KG1 (cell line): Measurements from ENCODE around the gene MAPK14.
A peak's percentile ranks its signal among the peaks of the same experiment; 100 is the strongest.
"Not testable (repeated sequence)": the region's sequence is repeated elsewhere in the genome, so short reads cannot be mapped to it uniquely, and the experiment has no call there.

Experiments
- DNase-seq: peaks from one replicate; lab custom pipeline; 2025; lab: John Stamatoyannopoulos, UW

Gene MAPK14

DNA sequence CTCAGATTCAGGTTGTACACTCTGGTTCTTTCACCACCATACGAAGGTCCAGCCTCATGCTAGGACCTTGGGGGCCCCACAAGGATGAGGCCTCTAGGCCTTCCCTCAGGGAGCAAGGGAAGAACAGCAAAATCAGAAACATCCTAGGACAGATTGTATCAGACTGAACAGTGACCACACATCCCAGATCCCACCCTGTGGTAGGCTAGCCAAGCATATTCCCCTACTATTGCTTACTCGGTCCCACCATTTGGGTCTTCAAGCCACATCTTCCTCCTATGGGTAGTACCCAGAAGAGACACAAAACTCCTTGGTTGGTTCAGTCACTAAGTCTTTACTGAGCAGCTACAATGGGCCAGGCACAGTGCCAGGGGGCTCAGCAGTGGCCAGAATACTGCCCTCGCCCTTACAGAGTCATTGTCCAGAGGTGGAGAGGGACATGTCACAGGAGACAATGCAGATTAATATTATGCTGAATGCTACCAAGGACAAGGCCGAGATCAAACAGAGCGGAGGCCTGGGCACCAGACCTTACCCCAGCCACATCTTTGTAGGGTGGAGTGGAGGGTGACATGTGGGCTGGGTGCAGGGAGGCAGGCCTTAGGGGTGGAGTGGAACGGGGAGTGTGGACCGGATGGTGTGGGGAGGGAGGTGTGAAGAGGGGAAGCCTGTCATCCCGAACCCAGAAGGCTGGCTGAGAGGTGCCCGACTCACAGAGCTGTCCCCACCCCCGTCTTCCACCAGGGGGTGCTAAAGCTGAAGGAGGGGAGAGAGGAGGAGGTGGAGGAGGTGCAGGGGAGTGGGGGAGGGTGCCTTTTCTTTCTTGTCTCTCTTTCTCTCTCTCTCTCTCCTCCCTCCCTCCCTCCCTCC, 95.9 kb downstream of the MAPK14 start:
- DNase-seq, result peak; percentile 26

DNA sequence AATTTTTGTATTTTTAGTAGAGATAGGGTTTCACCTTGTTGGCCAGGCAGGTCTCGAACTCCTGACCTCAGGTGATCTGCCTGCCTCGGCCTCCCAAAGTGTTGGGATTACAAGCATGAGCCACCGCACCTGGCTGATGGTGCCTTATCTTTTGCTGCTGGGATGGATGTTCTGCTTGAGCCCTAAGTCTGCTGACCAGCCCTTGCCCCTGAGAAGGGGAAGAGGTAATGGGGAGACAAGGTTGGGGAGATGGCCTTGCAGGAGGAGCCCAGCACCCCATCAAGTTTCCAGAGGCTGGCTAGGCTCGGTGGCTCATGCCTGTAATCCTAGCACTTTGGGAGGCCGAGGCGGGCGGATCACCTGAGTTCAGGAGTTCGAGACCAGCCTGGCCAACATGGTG, 96.7 kb downstream of the MAPK14 start:
- not testable (repeated sequence) for DNase-seq

DNA sequence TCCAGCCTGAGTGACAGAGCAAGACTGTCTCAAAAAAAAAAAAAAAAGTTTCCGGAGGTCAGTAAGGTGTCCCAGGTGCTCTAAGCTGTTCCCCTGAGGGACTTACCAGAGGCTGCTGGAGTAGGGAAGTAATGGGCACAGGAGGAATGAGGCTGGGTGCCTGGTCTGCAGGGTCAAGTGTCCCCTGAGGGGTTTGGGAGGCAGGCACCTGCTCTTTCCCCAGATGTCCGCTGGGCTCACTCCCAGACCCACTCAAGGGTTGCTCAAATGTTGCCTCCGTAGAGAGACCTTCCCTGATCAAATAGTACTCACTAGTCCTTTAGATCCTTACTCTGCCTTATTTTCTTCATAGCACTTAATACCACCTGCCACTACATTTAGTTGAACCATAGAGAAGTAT, 97.3 kb downstream of the MAPK14 start:
- no peak for DNase-seq

DNA sequence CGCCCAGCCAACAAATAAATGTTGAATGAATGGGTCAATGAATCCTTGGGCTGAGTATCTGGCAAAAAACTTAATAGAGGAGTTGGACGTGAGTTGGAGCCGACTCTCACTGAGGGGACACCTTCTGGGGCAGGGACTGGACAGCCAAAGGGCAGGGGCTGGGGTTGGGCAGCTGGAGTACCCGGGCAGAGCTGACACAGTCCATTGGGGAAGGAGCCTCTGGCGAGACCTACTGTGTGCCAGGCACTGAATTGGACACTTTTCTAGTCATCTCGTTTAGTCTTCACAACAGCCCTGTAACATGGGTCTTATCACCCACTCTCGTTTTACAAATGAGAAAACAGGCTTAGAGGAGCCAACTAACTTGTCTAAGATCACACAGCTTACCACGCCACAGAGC, 98.0 kb downstream of the MAPK14 start:
- DNase-seq, result no peak

DNA sequence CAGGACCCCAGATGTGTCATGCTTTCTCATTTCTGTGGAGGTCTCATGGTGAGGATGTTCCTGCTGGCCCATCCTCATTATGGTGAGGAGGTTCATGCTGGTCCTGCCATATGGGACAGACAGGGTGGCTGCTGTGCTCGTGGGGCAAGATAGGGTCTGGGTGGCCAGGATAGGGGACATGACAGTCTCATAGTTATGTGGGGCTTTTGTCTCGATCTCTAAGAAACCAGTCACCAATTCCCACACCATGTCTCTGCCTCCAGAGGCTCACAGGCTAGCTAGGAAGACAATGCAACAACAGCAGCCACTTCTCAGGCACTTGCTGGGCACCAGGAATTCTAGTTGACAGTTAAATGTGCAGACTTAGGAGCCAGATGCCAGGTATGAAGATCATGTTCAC, 98.5 kb downstream of the MAPK14 start:
- no peak for DNase-seq

DNA sequence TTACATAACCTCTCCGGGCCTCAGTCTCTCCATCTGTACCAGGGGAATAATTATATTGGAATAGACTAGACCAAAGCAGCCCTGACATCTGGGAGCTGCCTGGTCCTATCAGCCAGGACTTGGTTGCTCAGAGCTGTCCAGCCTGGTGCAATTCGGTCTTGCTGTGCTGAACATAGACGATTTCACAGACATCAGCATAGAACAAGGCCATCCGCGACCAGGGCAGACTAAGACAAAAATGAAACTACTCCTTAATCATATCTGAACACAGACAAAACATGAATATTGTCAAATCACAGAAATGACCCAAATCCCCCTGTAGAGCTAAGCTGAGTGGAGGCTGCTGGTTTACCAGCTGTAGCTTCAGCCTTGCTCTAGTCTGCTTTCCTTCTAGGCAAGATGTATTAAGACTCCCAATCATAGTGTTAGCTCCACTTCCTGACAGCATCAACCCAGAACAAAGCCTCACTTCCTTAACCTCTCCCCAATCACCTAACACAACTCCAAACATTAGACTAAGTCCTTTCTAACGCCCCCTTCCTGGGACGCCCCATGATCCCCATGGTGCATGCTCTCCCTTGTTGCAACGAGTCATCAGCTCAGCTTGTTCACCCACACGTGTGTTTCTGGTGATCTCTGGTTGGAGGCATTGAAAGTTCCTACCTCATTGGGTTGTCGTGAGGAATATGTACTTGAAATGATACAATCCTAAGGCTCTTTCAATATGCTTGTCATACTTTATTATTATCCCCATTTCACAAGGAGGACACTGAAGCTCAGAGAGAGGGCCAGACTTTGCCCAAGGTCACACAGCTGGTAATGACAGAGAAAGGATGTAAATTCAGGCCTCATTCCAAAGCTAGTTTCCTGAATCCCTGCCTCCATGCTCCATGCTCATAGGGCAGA, 99.2 kb downstream of the MAPK14 start:
- DNase-seq, result no peak

DNA sequence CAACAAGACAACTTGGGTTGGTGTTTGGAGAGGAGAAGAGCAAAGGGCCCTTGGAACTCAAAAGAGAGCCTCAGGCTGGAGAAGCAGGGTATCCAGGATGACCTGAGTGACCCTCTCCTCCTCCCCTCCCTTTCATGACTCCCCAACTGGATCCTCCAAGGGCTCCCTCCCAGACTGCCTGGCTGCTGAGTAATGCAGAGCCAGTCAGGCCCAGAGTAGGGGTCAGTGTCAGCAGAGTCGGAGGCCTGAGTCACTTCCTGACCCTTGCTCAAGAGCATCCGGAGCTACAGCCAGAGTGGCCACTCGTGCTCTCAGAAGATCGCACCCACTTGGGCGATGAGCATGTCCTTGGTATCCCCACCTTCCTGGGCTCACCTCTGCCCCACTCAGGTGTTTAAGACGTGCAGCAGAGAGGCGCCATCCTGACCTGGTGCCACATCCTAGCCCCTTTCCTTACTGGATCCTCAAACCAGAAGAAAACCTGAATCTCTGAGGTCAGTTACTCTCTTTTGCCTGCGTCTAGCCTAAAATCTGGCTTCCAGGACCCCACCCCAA, 99.9 kb downstream of the MAPK14 start:
- no peak for DNase-seq

DNA sequence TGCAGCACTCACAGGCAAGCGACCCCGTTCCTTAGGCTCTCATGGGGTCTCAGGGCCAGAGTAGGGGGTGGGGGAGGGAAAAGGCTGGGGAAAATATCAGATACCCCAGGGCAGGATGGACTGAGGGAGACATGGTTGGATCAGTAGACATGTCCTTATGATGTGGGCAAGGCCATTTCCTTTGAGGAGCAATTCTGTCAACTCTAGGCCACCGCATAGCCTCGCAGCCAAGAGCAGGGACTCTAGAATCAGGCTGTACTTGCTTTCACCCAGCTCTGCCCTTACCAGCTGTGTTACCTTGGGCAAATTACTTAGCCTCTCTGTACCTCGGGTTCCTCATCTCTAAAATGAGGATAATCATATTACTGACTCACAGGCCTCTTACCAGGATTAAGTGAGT, 100.5 kb downstream of the MAPK14 start:
- DNase-seq, result no peak

DNA sequence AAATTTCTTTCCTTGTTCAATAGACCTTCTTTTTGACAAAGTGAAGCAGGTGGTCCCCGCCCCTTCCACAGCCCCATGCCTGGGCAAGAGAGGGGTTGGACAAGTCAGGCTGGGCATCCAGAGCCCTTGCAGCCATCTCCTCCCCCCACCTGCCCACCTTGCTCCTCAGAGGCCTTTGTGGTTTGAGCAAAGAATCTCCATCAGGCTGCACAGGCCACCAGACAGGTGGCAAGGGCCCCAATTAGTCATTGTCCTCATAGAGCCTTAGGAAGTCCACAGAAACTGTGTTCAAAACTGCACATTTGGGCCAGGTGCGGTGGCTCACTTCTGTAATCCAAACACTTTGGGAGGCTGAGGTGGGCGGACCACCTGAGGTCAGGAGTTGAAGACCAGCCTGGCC, 101.2 kb downstream of the MAPK14 start:
- DNase-seq, result no peak

DNA sequence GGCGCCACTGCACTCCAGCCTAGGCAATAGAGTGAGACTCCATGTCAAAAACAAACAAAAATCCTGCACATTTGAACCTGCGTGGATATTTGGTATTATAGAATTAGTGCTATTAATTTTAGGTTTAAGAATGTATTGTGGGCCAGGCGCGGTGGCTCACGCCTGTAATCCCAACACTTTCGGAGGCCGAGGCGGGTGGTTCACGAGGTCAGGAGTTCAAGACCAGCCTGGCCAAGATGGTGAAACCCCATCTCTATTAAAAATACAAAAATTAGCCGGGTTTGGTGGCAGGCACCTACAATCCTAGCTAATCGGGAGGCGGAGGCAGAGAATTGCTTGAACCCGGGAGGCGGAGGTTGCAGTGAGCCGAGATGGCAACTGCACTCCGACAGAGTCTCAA, 101.7 kb downstream of the MAPK14 start:
- DNase-seq, result not testable (repeated sequence)

DNA sequence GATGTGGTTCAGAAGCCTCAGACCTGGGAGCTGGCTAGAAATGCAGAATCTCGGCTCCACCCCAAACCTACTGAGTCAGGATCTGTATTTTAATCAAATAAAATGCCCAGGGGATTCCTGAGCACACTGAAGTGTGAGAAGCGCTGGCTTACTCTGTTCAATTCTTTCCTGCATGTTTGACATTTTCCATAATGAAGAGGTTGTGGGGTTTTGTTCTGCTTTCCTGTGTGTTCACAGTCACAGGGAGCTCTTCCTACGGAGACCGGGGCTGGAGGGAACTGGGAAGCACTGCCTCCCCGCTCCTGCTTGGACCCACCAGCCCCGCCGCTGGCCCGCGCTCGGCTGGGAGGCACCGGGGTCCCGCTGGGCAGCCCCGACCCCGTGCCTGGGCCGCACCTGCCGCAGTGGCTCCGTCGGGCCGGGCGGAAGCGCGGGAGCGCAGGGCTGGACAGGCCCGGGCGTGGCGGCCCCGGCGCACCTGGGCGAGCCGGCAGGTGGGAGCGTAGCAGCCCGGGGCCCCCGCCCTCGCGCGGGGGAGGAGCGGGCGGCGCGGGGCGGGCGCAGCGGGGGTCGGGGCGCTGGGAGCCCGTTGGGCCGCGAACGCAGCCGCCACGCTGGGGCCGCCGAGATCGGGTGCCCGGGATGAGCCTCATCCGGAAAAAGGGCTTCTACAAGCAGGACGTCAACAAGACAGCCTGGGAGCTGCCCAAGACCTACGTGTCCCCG, 102.5 kb downstream of the MAPK14 start, which contains the start of gene MAPK13:
Gene MAPK13, plus strand, starts transcription at position 573 of the 726 bp plus-strand sequence. Its CDS starts 70 bp downstream, at position 643.
- DNase-seq, result no peak

DNA sequence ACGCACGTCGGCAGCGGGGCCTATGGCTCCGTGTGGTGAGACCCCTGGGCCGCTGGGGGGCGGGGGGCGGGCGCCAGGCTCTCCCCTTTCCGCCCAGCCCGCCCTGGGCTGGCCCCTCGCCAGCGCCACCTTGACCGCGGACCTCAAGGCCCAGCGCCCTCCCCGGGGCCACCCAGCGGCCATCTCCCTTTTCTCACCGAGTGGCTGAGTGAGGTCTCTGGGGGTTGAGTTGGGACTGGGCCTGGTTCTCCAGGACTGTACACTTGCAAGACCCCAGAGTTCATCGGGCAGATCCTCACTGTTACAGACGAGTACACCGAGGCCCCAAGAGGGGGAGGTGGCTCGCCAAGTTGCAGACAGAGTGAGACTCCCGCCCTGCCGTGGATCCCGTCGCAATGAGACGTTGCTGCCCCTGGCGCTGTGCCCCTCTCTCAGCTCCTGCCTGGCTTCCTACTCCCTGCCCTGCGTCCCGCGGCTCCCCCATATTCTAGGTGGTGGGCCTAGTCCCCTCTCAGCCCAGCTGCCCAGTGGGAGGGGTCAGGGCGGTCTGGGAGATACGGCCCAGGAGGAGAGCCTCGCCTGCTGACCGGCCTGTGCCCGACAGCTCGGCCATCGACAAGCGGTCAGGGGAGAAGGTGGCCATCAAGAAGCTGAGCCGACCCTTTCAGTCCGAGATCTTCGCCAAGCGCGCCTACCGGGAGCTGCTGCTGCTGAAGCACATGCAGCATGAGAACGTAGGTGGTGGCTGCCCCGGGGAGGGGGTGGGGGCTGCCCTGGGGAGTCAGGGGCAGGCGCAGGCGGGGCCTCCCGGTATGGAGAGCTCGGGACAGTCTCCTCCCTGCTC, 103.3 kb downstream of the MAPK14 start:
- no peak for DNase-seq

DNA sequence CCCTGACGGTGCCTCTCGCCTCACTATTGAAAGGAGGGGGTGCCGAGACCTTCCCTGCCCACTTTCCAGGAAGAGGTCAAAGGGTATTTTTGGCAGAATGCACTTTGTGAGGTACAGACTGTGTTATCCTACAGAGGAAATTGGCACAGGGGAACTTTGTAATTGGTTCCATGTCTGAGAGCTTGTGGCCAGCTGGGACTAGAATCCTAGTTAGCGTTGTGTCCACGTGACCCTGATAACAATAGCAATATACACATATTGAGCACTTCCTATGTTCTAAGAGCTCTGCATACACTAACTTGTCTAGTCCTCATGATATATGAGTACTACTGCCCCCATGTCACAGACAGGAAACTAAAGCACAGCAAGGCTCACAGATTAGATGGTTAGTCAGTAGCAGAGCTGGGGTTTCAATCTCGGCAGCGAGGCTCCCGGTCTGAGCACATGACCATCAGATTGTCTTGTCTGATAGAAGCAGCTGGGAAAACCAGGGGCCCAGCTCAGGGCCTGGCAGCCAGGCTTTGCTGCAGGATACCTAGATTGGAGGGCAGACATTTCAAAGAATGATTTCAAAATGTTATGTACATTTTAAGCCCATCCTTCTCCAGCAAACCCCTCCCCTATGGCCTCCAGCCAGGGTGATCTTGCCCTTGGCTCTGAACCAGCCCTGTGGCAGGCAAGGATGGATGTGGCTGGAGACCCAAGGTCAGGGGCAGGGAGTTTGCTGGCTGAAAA, 104.1 kb downstream of the MAPK14 start:
- DNase-seq, result no peak

DNA sequence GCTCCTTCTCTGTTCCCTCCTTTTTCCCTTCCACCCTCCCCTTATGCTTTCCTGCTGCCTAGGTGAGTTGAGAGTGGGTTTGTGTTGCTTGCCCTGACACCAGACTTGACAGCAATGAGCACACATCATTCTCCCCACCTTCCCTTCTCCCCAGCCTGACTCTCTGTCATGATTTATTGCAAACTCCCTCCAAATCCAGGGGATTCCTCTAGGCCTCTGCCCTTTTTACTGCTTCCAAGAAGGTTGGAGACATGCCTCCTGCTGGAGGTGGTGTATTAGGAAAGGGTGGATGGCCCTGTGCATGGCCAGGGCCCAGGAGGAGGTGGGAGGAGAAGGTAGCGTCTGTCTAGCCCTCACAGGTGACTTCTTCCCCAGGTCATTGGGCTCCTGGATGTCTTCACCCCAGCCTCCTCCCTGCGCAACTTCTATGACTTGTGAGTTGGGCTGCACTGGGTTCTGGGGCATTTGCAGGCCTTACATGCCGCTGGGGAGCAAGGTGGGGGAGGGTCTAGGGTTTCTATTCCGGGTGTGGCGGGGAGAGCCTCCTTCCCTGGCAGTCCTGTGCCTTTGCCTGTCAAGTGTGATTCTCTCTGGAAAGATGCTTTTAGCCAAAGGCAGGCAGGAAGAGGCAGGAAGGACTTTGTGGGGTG, 104.8 kb downstream of the MAPK14 start:
- no peak for DNase-seq

DNA sequence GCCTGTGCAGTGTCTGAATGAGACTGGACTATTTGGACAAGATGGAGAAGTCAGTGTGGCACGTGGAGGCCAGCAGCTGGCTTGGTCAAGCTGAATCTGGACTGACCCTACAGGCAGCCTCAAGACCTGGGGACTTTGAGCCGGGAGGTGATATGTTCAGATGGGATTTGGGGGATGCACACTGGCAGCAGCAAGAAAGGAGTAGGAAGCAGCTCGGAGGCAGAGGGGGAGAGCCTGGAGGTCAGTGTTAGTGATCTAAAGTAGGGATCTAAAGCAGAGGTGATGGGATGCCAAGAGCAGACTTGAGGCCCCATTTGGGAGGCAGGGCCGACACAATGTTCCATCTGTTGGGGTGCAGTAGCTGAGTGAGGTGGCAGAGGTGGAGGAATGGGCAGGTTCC, 105.5 kb downstream of the MAPK14 start:
- no peak for DNase-seq

DNA sequence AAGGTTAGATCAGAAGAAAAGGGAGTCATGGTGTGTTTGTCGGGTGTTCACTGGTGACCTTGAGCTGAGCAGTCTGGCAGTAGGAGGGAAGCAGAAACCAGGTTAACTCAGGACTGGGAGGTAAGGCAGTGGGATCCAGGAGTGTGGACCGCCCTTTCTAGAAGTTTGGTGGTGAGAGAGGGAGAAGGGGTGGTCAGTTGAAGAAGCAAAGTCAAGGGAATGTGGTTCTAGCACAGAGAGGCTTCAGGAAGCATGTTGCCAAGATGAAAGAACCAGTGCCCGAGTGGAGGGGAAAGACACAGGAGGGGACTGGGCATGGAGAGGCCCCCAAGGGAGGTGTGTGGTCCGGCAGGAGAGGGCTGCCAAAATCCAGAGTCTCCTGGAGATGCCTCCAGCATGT, 106.3 kb downstream of the MAPK14 start:
- no peak for DNase-seq

DNA sequence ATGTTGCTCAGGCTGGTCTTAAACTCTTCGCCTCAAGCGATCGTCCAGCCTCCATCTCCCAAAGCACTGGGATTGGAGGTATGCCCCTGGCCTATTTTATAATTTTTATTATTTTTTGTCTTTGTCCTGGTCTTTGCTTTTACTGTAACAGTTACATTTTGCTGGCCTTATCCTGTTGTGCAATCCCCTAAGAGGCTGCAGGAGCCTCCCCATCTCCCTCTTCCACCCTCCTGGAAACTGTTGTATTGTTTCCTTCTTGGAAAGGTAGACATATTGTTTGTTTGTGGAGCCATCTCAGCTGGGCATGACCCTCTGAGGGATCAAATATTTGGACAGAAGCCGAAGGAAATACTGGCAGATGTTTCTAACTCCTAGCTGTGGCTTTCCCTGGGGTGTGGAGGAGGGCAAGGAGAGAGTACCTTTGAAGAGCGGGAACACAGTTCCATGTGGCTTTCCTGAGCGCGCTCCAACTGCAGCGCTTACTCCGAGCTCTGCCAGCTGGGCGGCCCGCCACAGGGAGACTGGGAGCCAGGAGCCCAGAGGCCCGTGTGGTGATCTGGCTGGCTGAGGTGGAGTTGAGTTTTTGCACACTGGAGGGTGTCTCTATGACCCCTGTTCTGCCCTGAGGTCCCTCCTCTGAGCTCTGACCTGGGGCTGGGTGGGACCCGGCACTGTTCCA, 107.6 kb downstream of the MAPK14 start:
- DNase-seq, result no peak

DNA sequence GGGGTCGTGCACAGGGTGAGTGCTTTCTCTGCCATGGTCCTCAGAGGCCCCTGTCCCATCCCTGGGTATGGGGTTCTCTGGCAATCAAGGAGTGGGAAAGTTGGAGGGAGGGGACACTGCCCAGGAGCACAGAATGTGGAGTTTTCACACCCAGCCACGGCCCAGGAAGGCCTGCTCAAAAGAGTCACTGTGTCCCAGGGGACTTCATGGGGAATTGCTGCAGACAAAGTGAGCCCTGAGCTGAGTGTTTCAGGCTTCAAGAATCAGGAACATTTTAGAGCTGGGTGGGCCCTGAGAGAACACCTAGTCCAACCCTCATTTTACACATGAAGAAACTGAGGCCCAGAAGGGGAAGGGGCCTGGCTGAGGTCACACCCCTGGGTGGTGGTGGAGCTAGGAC, 108.4 kb downstream of the MAPK14 start:
- no peak for DNase-seq

DNA sequence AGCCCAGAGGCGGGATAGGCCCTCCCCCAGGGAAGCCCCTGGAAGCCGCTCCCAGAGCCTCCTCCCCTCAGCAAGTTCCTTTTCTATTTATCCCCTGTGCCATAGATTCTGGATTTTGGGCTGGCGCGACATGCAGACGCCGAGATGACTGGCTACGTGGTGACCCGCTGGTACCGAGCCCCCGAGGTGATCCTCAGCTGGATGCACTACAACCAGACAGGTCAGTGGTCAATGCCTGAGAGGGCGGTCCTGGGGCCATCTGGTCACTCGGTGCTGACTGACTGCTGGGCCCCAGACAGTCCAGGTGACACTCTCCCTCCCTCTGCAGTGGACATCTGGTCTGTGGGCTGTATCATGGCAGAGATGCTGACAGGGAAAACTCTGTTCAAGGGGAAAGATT, 108.9 kb downstream of the MAPK14 start:
- no peak for DNase-seq
